ENCODE results near the gene MPL. TPM values are rescaled to one million over a fixed set of nuclear protein-coding genes. Genes with fewer than 3 reads are reported as not detected.
"Not testable (repeated sequence)": the region's sequence is repeated elsewhere in the genome, so short reads cannot be mapped to it uniquely, and the experiment has no call there.

Gene MPL
- total RNA-seq, 2 experiments from 2014 or later = not detected

GRCh38 chr1:43388613-43389012, 51.0 kb downstream of the MPL start:
- Mint-ChIP-seq H3K4me1 (peaks cover 24% of the 10 kb centered on the region), H3K27me3 (no peaks in the 10 kb centered on the region), H3K4me3 (peak overlapping the region; percentile 100), H3K36me3 (peaks cover 7% of the 10 kb centered on the region), H3K27ac (peak overlapping the region; percentile 98), H3K9me3 (no peaks in the 10 kb centered on the region)
- no peak for DNase-seq

GRCh38 chr1:43389326-43390313, 52.0 kb downstream of the MPL start, which contains the start of the genes MED8 and SZT2:
TSS of gene MED8 (minus strand) at chr1:43389800. CDS start at chr1:43389764, 36 bp downstream.
TSS of gene SZT2 (plus strand) at chr1:43389899. CDS start at chr1:43389969, 70 bp downstream.
- peak; percentile 90 for DNase-seq
- peak within 1 kb of the TSS; percentile 98 for H3K27ac Mint-ChIP-seq
- H3K4me1 Mint-ChIP-seq = peaks cover 27% of the 10 kb centered on the region
- peaks cover 7% of the 10 kb centered on the region for H3K36me3 Mint-ChIP-seq
- peak within 1 kb of the TSS; percentile 100 for H3K4me3 Mint-ChIP-seq
- H3K9me3 Mint-ChIP-seq = no peaks in the 10 kb centered on the region
- H3K27me3 Mint-ChIP-seq = no peaks in the 10 kb centered on the region

- H3K36me3 Mint-ChIP-seq = peaks cover 4% of the 10 kb centered on the region
- H3K27me3 Mint-ChIP-seq = no peaks in the 10 kb centered on the region
- H3K27ac Mint-ChIP-seq = no peak overlapping the region
- peaks cover 26% of the 10 kb centered on the region for H3K4me1 Mint-ChIP-seq
- DNase-seq = no peak
- no peak overlapping the region for H3K4me3 Mint-ChIP-seq
- no peaks in the 10 kb centered on the region for H3K9me3 Mint-ChIP-seq
These were observed 55.1 kb downstream of the MPL start for GRCh38 chr1:43392702-43393101.

- Mint-ChIP-seq H3K36me3 (peaks cover 1% of the 10 kb centered on the region), H3K4me3 (no peak overlapping the region), H3K27ac (no peak overlapping the region), H3K27me3 (no peaks in the 10 kb centered on the region), H3K9me3 (no peaks in the 10 kb centered on the region), H3K4me1 (peaks cover 12% of the 10 kb centered on the region)
- DNase-seq = no peak
These were observed 57.9 kb downstream of the MPL start for GRCh38 chr1:43395523-43395922.

GRCh38 chr1:43396059-43396458, 58.4 kb downstream of the MPL start:
- H3K27me3 Mint-ChIP-seq = no peaks in the 10 kb centered on the region
- H3K36me3 Mint-ChIP-seq = peaks cover 1% of the 10 kb centered on the region
- H3K4me1 Mint-ChIP-seq = peaks cover 9% of the 10 kb centered on the region
- H3K4me3 Mint-ChIP-seq = no peak overlapping the region
- H3K9me3 Mint-ChIP-seq = no peaks in the 10 kb centered on the region
- no peak for DNase-seq
- no peak overlapping the region for H3K27ac Mint-ChIP-seq

- no peak overlapping the region for H3K27ac Mint-ChIP-seq
- H3K4me1 Mint-ChIP-seq = peaks cover 8% of the 10 kb centered on the region
- no peaks in the 10 kb centered on the region for H3K9me3 Mint-ChIP-seq
- no peaks in the 10 kb centered on the region for H3K27me3 Mint-ChIP-seq
- no peak overlapping the region for H3K4me3 Mint-ChIP-seq
- DNase-seq = no peak
- H3K36me3 Mint-ChIP-seq = peaks cover 2% of the 10 kb centered on the region
These were observed 60.6 kb downstream of the MPL start for GRCh38 chr1:43398227-43398626.

GRCh38 chr1:43400441-43400840, 62.8 kb downstream of the MPL start:
- peaks cover 10% of the 10 kb centered on the region for H3K36me3 Mint-ChIP-seq
- not testable (repeated sequence) for H3K27me3 Mint-ChIP-seq, H3K4me3 Mint-ChIP-seq, DNase-seq, H3K9me3 Mint-ChIP-seq, H3K4me1 Mint-ChIP-seq
- H3K27ac Mint-ChIP-seq = peak overlapping the region; percentile 38

GRCh38 chr1:43402089-43402865, 64.7 kb downstream of the MPL start:
- Mint-ChIP-seq H3K9me3 (no peaks in the 10 kb centered on the region), H3K4me1 (peaks cover 5% of the 10 kb centered on the region)

More at GRCh38 chr1:43402089-43402865, 64.7 kb downstream of the MPL start:
- Mint-ChIP-seq H3K27me3 (no peaks in the 10 kb centered on the region), H3K36me3 (peaks cover 13% of the 10 kb centered on the region), H3K27ac (no peak overlapping the region), H3K4me3 (no peak overlapping the region)
- no peak for DNase-seq

Other genes starting within 250 kb of the MPL start
- gene EBNA1BP2, start 165.5 kb upstream of the MPL start, total RNA-seq = 100 to 1,000 TPM; 164 to 167 TPM
- gene CFAP57, start 165.5 kb upstream of the MPL start, total RNA-seq = under 1 TPM; 0.32 to 0.35 TPM
- under 1 TPM in 1 of 2 experiments, not detected in 1; 0.30 TPM for gene TMEM125, start 67.8 kb upstream of the MPL start, total RNA-seq
- gene C1orf210, start 52.2 kb upstream of the MPL start, total RNA-seq = not detected
- under 1 TPM; 0.14 to 0.49 TPM for gene TIE1, start 36.8 kb upstream of the MPL start, total RNA-seq
- 100 to 1,000 TPM; 182 to 184 TPM for gene CDC20, start 21.2 kb downstream of the MPL start, total RNA-seq
- gene ELOVL1, start 30.2 kb downstream of the MPL start, total RNA-seq = 10 to 100 TPM; 66.9 to 67.4 TPM
- 10 to 100 TPM; 34.1 to 35.7 TPM for gene MED8, start 52.0 kb downstream of the MPL start, total RNA-seq
- 10 to 100 TPM; 22.4 to 27.6 TPM for gene SZT2, start 52.1 kb downstream of the MPL start, total RNA-seq
- gene HYI, start 116.1 kb downstream of the MPL start, total RNA-seq = 1 to 10 TPM; 4.3 to 5.6 TPM
- 1 to 10 TPM; 3.1 to 3.6 TPM for gene PTPRF, start 193.1 kb downstream of the MPL start, total RNA-seq

Data from activated naive CD8-positive, alpha-beta T cell treated with anti-CD3 and anti-CD28 coated beads for 36 hours (primary cell).